ENCODE data around the gene KRT6A. TPM values are rescaled to one million over a fixed set of nuclear protein-coding genes. Genes with fewer than 3 reads are reported as not detected.

Gene KRT6A
- total and polyA plus RNA-seq, 2 of the 8 experiments (the other 6 are each of a cell fraction or from before 2014, with no cell fraction given): 0.11 TPM; not detected in 1

DNA sequence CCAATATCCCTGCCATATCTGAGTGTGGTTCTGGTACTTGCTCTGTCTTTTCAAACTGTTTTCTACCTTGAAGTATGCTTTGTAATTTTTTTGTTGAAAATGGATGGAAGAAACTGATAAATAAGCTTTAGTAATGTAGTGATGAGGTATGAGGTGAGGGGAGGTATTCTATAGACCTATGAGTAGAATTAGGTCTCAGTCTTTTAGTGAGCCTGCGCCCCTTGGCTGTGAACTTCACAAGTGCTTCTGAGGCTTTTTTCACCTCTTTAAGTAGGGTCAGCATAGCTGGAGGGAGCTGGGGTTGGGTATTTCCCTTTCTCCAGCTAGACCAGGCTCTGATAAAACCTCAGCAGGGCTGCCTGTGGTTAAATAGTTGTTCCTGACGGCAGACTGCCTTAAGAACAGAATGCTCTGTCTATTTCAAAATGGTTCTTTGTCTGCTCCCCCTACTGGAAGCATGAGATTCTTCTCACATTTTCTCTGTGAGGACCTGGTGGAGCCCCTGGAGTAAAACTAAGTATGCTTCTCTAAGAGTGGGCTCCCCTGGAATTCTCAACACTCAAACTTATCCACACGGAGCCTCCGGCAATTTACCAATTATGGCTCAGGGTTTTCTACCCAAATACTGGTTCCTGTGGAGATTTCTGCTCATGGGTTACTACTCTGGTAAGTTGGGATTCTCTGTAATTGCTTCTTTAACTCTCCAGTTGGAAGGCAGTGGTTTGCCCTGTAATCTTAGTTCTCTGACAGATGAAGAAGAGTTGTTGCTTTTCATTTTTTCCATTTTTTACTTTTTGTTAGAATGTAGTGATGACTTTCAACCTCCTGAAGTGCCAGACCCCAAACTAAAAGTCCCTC is 14.0 kb upstream of the KRT6A start:
- peaks cover 2 to 6% of the 10 kb centered on the region in 2 experiments; a peak in 1 of 4 replicates for H3K9me3 ChIP-seq (ENCODE audit: insufficient read depth in 2 of 2, low read depth in 1 of 2, low read length in 1 of 2)
- ChIA-PET POLR2A (ENCODE audit: partially characterized antibody) (interaction anchor here (0.6 kb wide), 1 partner anchor 16 kb away, joined by 3 read pairs; no protein-coding TSS in a partner anchor), CTCF (ENCODE audit: partially characterized antibody) (interaction anchor here (0.7 to 4.8 kb wide), 31 partner anchors 10 to 367 kb away, joined by 3 to 36 read pairs (median 4); partner anchors contain the start of genes KRT5, KRT6A and KRT74)
- no peak overlapping the region for H2BK20ac ChIP-seq (ENCODE audit: low read length)
- DNase-seq (ENCODE audit: low read depth in 1 of 2, low spot score in 2 of 2) (no peak), FAIRE-seq (peak; percentile 95)
- no peak overlapping the region for H2BK12ac ChIP-seq (ENCODE audit: low read depth, low read length)
- H2AFZ ChIP-seq (ENCODE audit: low read length): 0 out of 2 replicates have a peak overlapping the region, but pooled peaks have one; percentile 62
- no peaks in the 10 kb centered on the region; the same call in 1 of the 2 replicates for H3K23me2 ChIP-seq (ENCODE audit: low read depth, low read length)
- H4K8ac ChIP-seq (ENCODE audit: extremely low read depth, insufficient read depth, low read length): no peak overlapping the region
- TF ChIP-seq, protein P1, sequence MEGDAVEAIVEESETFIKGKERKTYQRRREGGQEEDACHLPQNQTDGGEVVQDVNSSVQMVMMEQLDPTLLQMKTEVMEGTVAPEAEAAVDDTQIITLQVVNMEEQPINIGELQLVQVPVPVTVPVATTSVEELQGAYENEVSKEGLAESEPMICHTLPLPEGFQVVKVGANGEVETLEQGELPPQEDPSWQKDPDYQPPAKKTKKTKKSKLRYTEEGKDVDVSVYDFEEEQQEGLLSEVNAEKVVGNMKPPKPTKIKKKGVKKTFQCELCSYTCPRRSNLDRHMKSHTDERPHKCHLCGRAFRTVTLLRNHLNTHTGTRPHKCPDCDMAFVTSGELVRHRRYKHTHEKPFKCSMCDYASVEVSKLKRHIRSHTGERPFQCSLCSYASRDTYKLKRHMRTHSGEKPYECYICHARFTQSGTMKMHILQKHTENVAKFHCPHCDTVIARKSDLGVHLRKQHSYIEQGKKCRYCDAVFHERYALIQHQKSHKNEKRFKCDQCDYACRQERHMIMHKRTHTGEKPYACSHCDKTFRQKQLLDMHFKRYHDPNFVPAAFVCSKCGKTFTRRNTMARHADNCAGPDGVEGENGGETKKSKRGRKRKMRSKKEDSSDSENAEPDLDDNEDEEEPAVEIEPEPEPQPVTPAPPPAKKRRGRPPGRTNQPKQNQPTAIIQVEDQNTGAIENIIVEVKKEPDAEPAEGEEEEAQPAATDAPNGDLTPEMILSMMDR (IDR thresholded peaks at IDR 0.05; ENCODE audit: control extremely low read depth in 1 of 3, insufficient read depth in 1 of 3, low read depth in 1 of 3, low read length in 3 of 3): peak in 2 of 3 experiments; percentile 67 to 70; a peak in 3 of 4 replicates
- peak; percentile 35 to 59 for TF ChIP-seq RAD21 (IDR thresholded peaks at IDR 0.05 in 1 of 2, conservative IDR thresholded peaks at IDR 0.05 in 1 of 2; ENCODE audit: low read depth in 2 of 2, low read length in 2 of 2)
- TF ChIP-seq YY1 (IDR thresholded peaks at IDR 0.05; ENCODE audit: low read depth, low read length): peak; percentile 79
- TF ChIP-seq CHD2 (IDR thresholded peaks at IDR 0.05; ENCODE audit: low read length): no peak
- no peak for TF ChIP-seq NRF1 (IDR thresholded peaks at IDR 0.05; ENCODE audit: low read depth, low read length)
- H3K27ac ChIP-seq (ENCODE audit: low read depth, low read length): no peak overlapping the region
- H3K23ac ChIP-seq (ENCODE audit: insufficient read length): no peak overlapping the region
- H3K27me3 ChIP-seq (replicated peaks in 1 of 4; ENCODE audit: control insufficient read depth in 3 of 4, extremely low read depth in 1 of 4, insufficient read depth in 3 of 4, low read length in 3 of 4): no peaks in the 10 kb centered on the region
- H3K4me2 ChIP-seq (ENCODE audit: insufficient read depth in 1 of 2, low read depth in 2 of 2, low read length in 2 of 2): no peak overlapping the region
- no peaks in the 10 kb centered on the region for H4K20me1 ChIP-seq (replicated peaks in 1 of 2; ENCODE audit: control insufficient read depth in 1 of 2, insufficient read depth in 2 of 2, low read length in 2 of 2)
- H3K79me2 ChIP-seq (ENCODE audit: control insufficient read depth in 1 of 2, insufficient read depth in 2 of 2, low read length in 2 of 2): no peaks in the 10 kb centered on the region
- no peak overlapping the region for H4K91ac ChIP-seq (replicated peaks; ENCODE audit: insufficient read length, low read length)
- H3K14ac ChIP-seq (ENCODE audit: insufficient read length): no peak overlapping the region
- H3K9ac ChIP-seq (replicated peaks in 1 of 4; ENCODE audit: extremely low read depth in 1 of 4, low read depth in 3 of 4, low read length in 3 of 4): no peak overlapping the region
- H3K56ac ChIP-seq (replicated peaks; ENCODE audit: insufficient read length, low read depth, low read length): no peak overlapping the region
- H4K5ac ChIP-seq (ENCODE audit: insufficient read length, low read depth, low read length): no peak overlapping the region
- no peak overlapping the region for H2BK15ac ChIP-seq (ENCODE audit: low read length)
- H3K4me1 ChIP-seq (replicated peaks in 1 of 4; ENCODE audit: control insufficient read depth in 3 of 4, insufficient read depth in 4 of 4, low read length in 3 of 4): no peaks in the 10 kb centered on the region
- H2BK120ac ChIP-seq (replicated peaks; ENCODE audit: low read depth, low read length): no peak overlapping the region
- H3K36me3 ChIP-seq (ENCODE audit: control insufficient read depth in 2 of 4, insufficient read depth in 4 of 4, low read length in 3 of 4): no peaks in the 10 kb centered on the region
- H3K4me3 ChIP-seq (ENCODE audit: extremely low read depth in 1 of 4, insufficient read depth in 2 of 4, low read depth in 3 of 4, low read length in 4 of 4): no peak overlapping the region
- 46% methylated on average over 4 of the region's 4 CpGs; no CpG with 5 or more reads in 1 of the 2 experiments for WGBS, 2 experiments (ENCODE audit: extremely low coverage in 1 of 2, insufficient coverage in 1 of 2, insufficient read length in 1 of 2, insufficient replicate concordance in 2 of 2, low coverage in 1 of 2, low lambda C conversion rate in 2 of 2, missing lambda C conversion rate in 1 of 2)
- H3K4ac ChIP-seq (replicated peaks; ENCODE audit: insufficient read length, low read depth, low read length): no peak overlapping the region
- no peaks in the 10 kb centered on the region for H3K79me1 ChIP-seq (ENCODE audit: low read depth, low read length)
- no peak overlapping the region for H2AK5ac ChIP-seq (ENCODE audit: low read depth, low read length)
- H2BK5ac ChIP-seq (ENCODE audit: low read depth, low read length): no peak overlapping the region
- no peak overlapping the region for H3K18ac ChIP-seq (ENCODE audit: extremely low read depth, low read length)
